HG02943 (cell line): ENCODE measurements around the gene CHMP4A.

Source experiments
- ATAC-seq: cut with Tn5 transposase; IDR thresholded peaks from one replicate; pipeline ENCODE4 v1.9.1; 2021; ENCODE audit warnings: mild to moderate bottlenecking, low read depth, moderate library complexity; ENCODE audit not compliant: unreplicated experiment

The CHMP4A gene

GRCh38 chr14:24181371-24182077 is 31.8 kb downstream of the CHMP4A start:
- no peak for ATAC-seq

DNA sequence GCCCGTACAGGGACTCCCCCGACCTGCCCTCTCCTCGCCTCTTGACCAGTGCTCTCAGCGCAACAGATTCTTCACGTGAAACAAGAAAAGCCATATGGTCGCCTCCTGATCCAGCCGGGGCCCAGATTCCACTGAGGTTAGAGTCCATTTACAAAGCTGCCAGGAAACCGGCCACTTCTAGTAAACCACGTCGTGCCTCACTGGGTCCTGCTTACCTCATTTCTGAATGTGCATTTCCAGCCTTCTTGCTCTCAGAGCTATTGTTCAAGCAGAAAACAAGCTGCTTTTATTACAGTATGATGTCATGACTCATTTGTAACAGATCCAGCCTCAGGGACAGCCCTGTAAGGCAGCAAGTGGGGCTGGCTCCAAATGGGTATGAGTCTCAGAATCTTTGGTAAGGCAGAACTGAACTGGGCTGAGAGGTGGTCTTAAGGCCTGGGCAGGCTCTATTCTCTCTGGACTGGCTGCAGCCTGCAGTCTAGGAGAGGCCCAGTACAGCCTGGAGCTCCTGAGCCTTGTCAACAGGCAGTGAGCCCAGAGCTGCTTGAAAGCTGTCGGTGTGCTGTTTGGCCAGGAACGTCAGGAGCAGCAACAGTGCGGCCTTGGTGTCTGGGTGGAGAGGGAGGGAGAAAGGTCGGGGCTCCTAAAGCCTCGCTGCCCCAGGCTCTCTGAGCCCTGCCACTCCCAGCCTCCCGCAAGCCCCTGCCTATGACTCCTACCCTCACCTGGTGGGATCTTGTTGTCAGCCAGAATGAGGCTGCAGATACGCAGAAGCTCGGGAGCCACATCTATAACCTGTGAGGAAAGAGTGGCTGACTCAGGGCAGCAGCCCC is 33.1 kb downstream of the CHMP4A start:
- ATAC-seq, result no peak

DNA sequence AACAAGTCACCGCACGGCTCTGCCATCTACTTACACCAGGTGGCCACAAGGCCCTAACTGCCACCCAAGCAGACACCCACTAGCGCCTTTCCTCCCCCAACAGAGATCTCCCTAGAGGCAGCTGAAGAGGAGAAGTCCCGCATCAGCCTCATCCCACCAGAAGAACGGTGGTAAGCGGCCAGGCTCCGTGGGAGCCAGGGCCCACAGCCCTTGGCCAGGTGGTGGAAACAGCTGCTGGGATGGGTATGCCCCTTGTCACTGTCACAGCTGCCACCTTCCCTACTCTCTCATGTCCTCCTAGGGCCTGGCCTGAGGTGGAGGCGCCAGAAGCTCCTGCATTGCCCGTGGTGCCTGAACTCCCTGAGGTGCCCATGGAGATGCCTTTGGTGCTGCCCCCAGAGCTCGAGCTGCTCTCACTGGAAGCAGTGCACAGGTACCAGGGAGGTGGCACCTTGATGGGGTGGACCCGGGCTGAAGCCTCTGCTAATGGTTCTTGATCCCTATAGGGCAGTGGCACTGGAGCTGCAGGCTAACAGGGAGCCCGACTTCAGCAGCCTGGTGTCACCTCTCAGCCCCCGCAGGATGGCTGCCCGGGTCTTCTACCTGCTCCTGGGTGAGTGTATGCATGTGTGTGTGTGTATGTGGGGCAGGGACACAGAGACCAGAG is 33.9 kb downstream of the CHMP4A start:
- no peak for ATAC-seq

GRCh38 chr14:24178399-24179178 is 34.7 kb downstream of the CHMP4A start:
- no peak for ATAC-seq

- no peak for ATAC-seq
These were observed 35.4 kb downstream of the CHMP4A start for GRCh38 chr14:24177891-24178290.

DNA sequence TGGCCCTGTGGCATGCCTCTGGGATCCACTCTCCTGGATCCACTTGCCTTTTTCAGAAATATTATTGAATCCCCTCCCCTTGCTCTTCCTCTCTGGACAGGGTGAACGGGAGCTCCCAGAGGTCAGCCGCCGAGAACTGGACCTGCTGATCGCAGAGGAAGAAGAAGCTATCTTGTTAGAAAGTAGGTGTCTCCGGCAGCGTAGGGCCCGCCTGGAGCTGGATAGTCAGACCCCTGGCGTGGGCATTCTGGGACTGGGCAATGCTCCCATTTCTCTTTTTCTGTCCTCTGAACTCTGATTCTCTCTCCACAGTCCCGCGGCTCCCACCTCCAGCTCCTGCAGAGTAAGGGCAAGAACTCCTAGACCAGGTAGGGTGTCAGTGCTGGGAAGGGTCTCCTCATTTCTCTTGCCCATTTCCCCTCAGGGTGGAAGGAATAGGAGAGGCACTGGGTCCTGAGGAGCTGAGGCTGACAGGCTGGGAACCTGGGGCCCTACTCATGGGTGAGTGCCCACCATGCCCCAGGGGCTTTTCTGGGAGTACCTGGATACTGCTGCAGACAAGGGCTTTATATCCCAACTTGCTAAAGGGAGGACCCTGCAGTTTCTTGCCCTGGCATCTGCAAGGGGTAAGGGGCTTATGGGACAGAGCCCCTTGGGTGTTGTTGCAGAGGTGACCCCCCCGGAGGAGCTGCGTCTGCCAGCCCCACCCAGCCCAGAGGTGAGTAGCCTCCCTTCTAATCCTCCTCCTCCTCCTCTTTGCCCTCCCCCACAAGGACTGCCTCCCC is 36.1 kb downstream of the CHMP4A start:
- no peak for ATAC-seq

DNA sequence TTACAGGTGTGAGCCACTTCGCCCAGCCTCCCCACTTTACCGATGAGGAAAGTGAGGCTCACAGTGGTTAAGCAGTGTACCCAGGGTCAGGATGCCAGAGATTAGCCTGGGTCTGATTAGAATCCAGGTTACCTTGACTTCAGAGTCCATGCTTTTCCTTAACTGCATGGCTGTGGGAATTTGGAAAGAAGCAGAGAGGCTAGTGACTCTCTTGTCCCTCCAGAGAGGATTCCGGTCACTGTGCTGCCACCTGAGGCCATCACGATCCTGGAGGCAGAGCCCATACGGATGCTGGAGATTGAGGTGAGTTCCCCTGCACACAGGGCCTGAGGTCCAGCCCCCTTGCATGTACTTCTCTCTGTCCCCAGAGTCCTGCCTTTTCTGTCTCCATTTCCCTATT is 36.7 kb downstream of the CHMP4A start:
- no peak for ATAC-seq

DNA sequence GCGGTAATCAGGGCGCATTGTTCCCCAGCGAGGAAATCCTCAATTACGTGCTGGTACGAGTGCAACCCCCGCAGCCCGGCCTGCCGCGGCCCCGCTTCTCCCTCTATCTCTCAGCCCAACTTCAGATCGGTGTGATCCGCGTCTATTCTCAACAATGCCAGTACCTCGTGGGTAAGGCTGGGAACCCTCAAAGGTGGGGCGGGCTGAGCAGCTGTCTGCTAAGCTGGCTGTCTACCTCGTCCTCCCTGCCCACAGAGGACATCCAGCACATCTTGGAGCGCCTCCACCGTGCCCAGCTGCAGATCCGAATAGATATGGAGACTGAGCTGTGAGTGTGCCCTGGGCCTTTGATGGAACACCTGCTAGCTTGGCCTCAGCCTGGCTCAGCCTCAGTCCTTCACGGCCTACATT is 40.4 kb downstream of the CHMP4A start:
- no peak for ATAC-seq

DNA sequence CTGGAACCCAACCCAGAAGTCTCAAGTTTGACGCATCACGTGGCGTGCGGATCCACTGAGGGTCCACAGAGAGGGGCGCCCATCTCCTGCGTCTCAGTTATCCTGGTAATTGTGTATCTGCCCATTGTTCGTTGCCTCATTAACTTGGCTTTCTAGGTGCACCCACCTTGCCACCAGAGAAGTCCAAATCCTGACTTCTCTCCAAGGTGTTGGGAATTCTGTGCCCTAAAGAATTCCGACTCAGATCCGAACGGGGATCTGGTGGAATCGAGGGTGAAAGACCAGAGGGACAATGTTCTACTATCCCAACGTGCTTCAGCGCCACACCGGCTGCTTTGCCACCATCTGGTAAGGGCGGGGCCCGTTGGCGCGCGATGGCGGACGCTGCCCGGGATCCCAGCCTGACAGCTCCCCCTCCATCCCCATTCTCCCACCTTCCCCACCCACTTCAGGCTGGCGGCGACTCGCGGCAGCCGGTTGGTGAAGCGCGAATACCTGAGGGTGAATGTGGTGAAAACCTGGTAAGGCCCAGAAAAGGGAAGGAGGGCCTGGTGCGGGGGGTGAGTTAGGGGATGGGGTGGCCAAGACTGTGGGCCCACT is 40.9 kb downstream of the CHMP4A start:
- no peak for ATAC-seq

GRCh38 chr14:24171422-24172260 is 41.6 kb downstream of the CHMP4A start, which contains the start of gene REC8:
Gene REC8 (plus strand): TSS chr14:24172080. CDS start chr14:24172553, 473 bp downstream.
- ATAC-seq, result peak; percentile 81

DNA sequence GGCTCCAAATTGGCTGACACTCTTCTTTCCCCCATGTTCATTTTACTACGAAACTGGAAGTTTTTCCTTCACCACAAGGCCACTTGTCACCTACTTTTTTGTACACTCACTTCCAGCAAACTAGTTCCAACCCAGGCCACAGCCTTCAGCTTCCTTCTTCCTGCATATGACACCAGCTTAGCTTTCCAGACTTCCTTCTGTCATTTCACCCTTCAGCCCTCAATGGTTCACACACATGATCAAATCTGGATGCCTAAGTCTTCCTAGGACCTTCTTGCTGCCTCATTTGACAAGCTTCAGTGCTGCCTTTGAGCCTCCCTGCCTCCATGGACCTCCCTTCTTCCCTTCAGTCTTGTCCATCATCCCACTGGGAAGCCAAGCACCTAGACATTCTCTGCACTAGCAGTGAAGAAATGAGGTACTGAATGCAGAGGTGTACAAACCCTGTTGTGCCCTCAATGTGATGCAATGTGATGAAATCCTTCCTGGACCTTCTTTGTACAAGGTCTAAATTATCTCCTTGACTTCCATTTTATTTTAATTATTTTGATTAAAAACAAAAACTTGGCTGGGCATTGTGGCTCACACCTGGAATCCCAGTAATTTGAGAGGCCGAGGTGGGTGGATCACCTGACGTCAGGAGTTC is 45.7 kb downstream of the CHMP4A start:
- ATAC-seq, result no peak

DNA sequence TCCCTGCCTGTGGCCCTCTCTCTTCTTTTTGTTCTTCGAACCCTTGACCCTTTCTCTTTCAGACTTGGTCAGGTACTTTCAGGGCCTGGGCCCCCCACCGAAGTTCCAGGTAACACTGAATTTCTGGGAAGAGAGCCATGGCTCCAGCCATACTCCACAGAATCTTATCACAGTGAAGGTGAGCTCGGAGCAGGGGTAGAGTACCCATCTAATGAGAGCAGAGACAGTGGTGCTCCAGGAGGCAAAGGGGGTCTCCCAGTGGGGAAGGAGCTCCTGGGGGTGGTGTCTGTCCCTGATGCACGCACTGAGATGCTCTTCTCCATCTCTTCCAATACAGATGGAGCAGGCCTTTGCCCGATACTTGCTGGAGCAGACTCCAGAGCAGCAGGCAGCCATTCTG is 47.5 kb downstream of the CHMP4A start:
- ATAC-seq, result no peak

DNA sequence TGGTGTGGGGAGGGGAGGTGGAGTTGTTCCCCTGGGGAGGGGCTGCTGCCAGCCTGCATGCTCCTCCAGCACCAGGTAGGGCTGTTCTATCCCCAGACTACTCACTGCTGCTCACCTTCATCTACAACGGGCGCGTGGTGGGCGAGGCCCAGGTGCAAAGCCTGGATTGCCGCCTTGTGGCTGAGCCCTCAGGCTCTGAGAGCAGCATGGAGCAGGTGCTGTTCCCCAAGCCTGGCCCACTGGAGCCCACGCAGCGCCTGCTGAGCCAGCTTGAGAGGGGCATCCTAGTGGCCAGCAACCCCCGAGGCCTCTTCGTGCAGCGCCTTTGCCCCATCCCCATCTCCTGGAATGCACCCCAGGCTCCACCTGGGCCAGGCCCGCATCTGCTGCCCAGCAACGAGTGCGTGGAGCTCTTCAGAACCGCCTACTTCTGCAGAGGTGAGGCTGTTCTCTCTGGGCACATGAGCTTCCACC is 48.7 kb downstream of the CHMP4A start:
- no peak for ATAC-seq

GRCh38 chr14:24162093-24162492 is 51.2 kb downstream of the CHMP4A start:
- ATAC-seq, result no peak

GRCh38 chr14:24160850-24161804 is 52.2 kb downstream of the CHMP4A start, which contains the start of gene IRF9:
Gene IRF9 (plus strand): TSS chr14:24161265. CDS start chr14:24162145, 880 bp downstream.
- peak; percentile 80 for ATAC-seq

- no peak for ATAC-seq
These were observed 52.8 kb downstream of the CHMP4A start for GRCh38 chr14:24160499-24160849.
